HEK293T (cell line): ENCODE data around the gene ALG9.

Experiments used
- BHLHE40 ChIP-seq: fragments of 450-650 bp; IDR thresholded peaks from 2 replicates; pipeline ENCODE4 v1.6.1; 2016; ENCODE audit warnings: mild to moderate bottlenecking, moderate library complexity, borderline replicate concordance
- ELF4 ChIP-seq: fragments of 450-650 bp; IDR thresholded peaks from 2 replicates; pipeline ENCODE4 v1.6.1; 2017; ENCODE audit warnings: antibody characterized with exemption
- FOXK2 ChIP-seq: fragments of 450-650 bp; IDR thresholded peaks from 2 replicates; pipeline ENCODE4 v1.6.1; 2016; ENCODE audit warnings: mild to moderate bottlenecking
- FOXM1 ChIP-seq: fragments of 450-650 bp; IDR thresholded peaks from 2 replicates; pipeline ENCODE4 v1.6.1; 2017; ENCODE audit warnings: mild to moderate bottlenecking, borderline replicate concordance
- HDGF ChIP-seq: fragments of 450-650 bp; IDR thresholded peaks from 2 replicates; pipeline ENCODE4 v1.6.1; 2017; ENCODE audit warnings: antibody characterized with exemption, borderline replicate concordance
- L3MBTL2 ChIP-seq: fragments of 450-650 bp; conservative IDR thresholded peaks from 2 replicates; pipeline ENCODE4 v1.6.1; 2016; ENCODE audit warnings: mild to moderate bottlenecking
- LEF1 ChIP-seq: fragments of 450-650 bp; IDR thresholded peaks from 2 replicates; pipeline ENCODE4 v1.6.1; 2017; ENCODE audit warnings: mild to moderate bottlenecking, borderline replicate concordance
- NFRKB ChIP-seq: fragments of 450-650 bp; IDR thresholded peaks from 2 replicates; pipeline ENCODE4 v1.6.1; 2016; ENCODE audit warnings: mild to moderate bottlenecking, moderate library complexity
- SP1 ChIP-seq: fragments of 450-650 bp; IDR thresholded peaks from 2 replicates; pipeline ENCODE4 v1.6.1; 2017
- SUZ12 ChIP-seq: fragments of 450-650 bp; IDR thresholded peaks from 2 replicates; pipeline ENCODE4 v1.6.1; 2016; ENCODE audit warnings: mild to moderate bottlenecking
- TARDBP ChIP-seq: fragments of 450-650 bp; IDR thresholded peaks from 2 replicates; pipeline ENCODE4 v1.6.1; 2016
- TF ChIP-seq, protein P1 (sequence below): fragments of 450-650 bp; IDR thresholded peaks from 2 replicates; pipeline ENCODE4 v1.6.1; 2016

DNA sequence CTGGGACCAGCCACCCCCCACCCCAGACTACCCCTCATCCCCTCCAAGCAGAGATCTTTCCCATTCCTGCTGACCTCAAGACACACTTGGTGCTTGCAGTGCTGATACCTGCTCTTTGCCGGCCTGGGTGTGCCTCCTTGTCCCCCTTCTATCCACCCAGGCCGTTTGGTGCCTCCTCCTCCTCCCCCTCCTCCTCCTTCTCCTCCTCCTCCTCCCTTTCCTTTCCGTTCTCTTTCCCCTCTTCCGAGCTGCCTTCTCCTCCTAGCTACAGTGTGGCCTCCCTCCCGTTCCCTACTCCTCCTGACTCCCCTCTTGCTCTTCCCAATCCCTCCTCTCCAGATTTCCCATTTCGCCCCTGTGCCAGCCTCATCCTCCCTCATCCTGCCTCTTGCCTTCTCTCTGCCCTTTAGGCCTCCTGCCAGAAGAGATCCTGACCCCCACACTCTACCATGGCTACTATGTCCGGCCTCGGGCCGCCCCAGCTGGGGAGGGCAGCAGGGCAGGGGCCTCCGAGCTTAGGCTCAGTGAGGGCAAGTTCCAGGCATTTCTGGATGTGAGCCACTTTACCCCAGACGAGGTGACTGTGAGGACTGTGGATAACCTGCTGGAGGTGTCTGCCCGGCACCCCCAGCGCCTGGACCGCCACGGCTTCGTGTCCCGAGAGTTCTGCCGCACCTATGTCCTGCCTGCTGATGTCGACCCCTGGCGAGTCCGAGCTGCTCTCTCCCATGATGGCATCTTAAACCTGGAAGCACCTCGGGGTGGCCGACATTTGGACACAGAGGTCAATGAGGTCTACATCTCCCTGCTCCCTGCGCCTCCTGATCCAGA, 41.9 kb upstream of the ALG9 start:
- TF ChIP-seq SUZ12 (no peak), ELF4 (no peak), SP1 (no peak), BHLHE40 (no peak), FOXM1 (no peak), TARDBP (no peak), LEF1 (no peak), FOXK2 (no peak), NFRKB (no peak), L3MBTL2 (no peak), HDGF (no peak)
- TF ChIP-seq, protein P1, sequence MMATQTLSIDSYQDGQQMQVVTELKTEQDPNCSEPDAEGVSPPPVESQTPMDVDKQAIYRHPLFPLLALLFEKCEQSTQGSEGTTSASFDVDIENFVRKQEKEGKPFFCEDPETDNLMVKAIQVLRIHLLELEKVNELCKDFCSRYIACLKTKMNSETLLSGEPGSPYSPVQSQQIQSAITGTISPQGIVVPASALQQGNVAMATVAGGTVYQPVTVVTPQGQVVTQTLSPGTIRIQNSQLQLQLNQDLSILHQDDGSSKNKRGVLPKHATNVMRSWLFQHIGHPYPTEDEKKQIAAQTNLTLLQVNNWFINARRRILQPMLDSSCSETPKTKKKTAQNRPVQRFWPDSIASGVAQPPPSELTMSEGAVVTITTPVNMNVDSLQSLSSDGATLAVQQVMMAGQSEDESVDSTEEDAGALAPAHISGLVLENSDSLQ, result no peak
